Smooth muscle cell (in vitro differentiated cells): ENCODE data around the gene ZRANB2. TPM values are rescaled to one million over a fixed set of nuclear protein-coding genes. Genes with fewer than 3 reads are reported as not detected.

ENCODE experiments used
- DNase-seq: peaks from one replicate; lab custom pipeline; 2025; ENCODE audit not compliant: unreplicated experiment; lab: John Stamatoyannopoulos, UW
- H2AFZ ChIP-seq: fragments of 200-600 bp; sonication (generic); 2 replicates; pipeline ENCODE4 v1.6.0; 2016; ENCODE audit warnings: antibody characterized with exemption, low read depth, mild to moderate bottlenecking
- H3F3A ChIP-seq: fragments of 200-600 bp; sonication (generic); 2 replicates; pipeline ENCODE4 v1.6.0; 2017; ENCODE audit warnings: antibody characterized with exemption, low read depth
- H3K27ac ChIP-seq: fragments of 200-600 bp; sonication (generic); 2 replicates; pipeline ENCODE4 v1.5.1; 2016; ENCODE audit warnings: low read depth, mild to moderate bottlenecking
- H3K27me3 ChIP-seq: fragments of 200-600 bp; sonication (generic); 2 replicates; pipeline ENCODE4 v1.6.1; 2016; ENCODE audit warnings: low read depth, mild to moderate bottlenecking
- H3K36me3 ChIP-seq: fragments of 200-600 bp; sonication (generic); 2 replicates; pipeline ENCODE4 v1.5.1; 2016; ENCODE audit warnings: low read depth
- H3K4me1 ChIP-seq: fragments of 200-600 bp; sonication (generic); 2 replicates; pipeline ENCODE4 v1.5.1; 2016; ENCODE audit warnings: low read depth
- H3K4me2 ChIP-seq: fragments of 200-600 bp; sonication (generic); 2 replicates; pipeline ENCODE4 v1.6.0; 2016; ENCODE audit warnings: mild to moderate bottlenecking
- H3K4me3 ChIP-seq: fragments of 200-600 bp; sonication (generic); 2 replicates; pipeline ENCODE4 v1.5.1; 2016; ENCODE audit warnings: mild to moderate bottlenecking
- H3K79me2 ChIP-seq: fragments of 200-600 bp; sonication (generic); 2 replicates; pipeline ENCODE4 v1.6.0; 2016; ENCODE audit warnings: low read depth, mild to moderate bottlenecking
- H3K9ac ChIP-seq: fragments of 200-600 bp; sonication (generic); 2 replicates; pipeline ENCODE4 v1.6.0; 2016; ENCODE audit warnings: low read depth
- H3K9me3 ChIP-seq: fragments of 200-600 bp; sonication (generic); replicated peaks from 2 replicates; pipeline ENCODE4 v1.5.1; 2016; ENCODE audit warnings: low read depth
- H4K20me1 ChIP-seq: fragments of 200-600 bp; sonication (generic); 2 replicates; pipeline ENCODE4 v1.6.0; 2016; ENCODE audit warnings: low read depth
- CTCF ChIP-seq: fragments of 200-600 bp; sonication (generic); IDR thresholded peaks from 2 replicates; pipeline ENCODE4 v1.5.1; 2017; ENCODE audit warnings: borderline replicate concordance, mild to moderate bottlenecking, antibody characterized with exemption; ENCODE audit not compliant: insufficient read depth, poor library complexity, severe bottlenecking
- WGBS: methylation state at CpG from one replicate; pipeline ENCODE4 v1.1.7; 2016; ENCODE audit warnings: low lambda C conversion rate; 5-methylcytosine and 5-hydroxymethylcytosine counted together
- polyA plus RNA-seq: library from polyadenylated mRNA; unstranded; fragments of >200 nt; fragmentation: Nextera tagmentation; extraction: Ambion mirVana; gene quantifications from 2 replicates; pipeline ENCODE4 v1.2.1, GENCODE V29; 2016
- total RNA-seq: library from RNA; depleted of rRNA; stranded (reverse); fragments of >200 nt; gene quantifications from 2 replicates; pipeline ENCODE4 v1.2.3, GENCODE V29; 2014

ZRANB2 gene
- total and polyA plus RNA-seq, 2 experiments from 2014 or later, result 45.5 to 77.0 TPM

GRCh38 chr1:71116729-71117128, 35.9 kb upstream of the ZRANB2 start:
- H3F3A ChIP-seq, result no peaks in the 10 kb centered on the region
- no peak for TF ChIP-seq CTCF
- no peaks in the 10 kb centered on the region for H3K36me3 ChIP-seq
- H3K79me2 ChIP-seq, result no peaks in the 10 kb centered on the region
- WGBS, result 68% methylated on average over 2 of the region's 2 CpGs
- H3K27me3 ChIP-seq, result no peaks in the 10 kb centered on the region
- H3K9ac ChIP-seq, result no peak overlapping the region
- H2AFZ ChIP-seq, result no peak overlapping the region
- DNase-seq, result no peak
- H3K27ac ChIP-seq, result no peak overlapping the region
- no peaks in the 10 kb centered on the region for H3K9me3 ChIP-seq
- H3K4me1 ChIP-seq, result no peaks in the 10 kb centered on the region
- H3K4me3 ChIP-seq, result no peak overlapping the region
- H3K4me2 ChIP-seq, result no peak overlapping the region
- no peaks in the 10 kb centered on the region for H4K20me1 ChIP-seq

- TF ChIP-seq CTCF, result no peak
- WGBS, result 86% methylated on average over 8 of the region's 8 CpGs
These were observed 26.0 kb upstream of the ZRANB2 start for GRCh38 chr1:71106658-71107322.

GRCh38 chr1:71104417-71104816, 23.6 kb upstream of the ZRANB2 start:
- TF ChIP-seq CTCF, result no peak
- peaks cover 3% of the 10 kb centered on the region for H3K27me3 ChIP-seq

More at GRCh38 chr1:71106658-71107322, 26.0 kb upstream of the ZRANB2 start:
- H3K79me2 ChIP-seq, result no peaks in the 10 kb centered on the region
- no peaks in the 10 kb centered on the region for H3K9me3 ChIP-seq
- H3K4me2 ChIP-seq, result no peak overlapping the region
- H3K36me3 ChIP-seq, result no peaks in the 10 kb centered on the region
- H3K27ac ChIP-seq, result no peak overlapping the region
- no peak overlapping the region for H2AFZ ChIP-seq
- no peaks in the 10 kb centered on the region for H3K27me3 ChIP-seq
- DNase-seq, result no peak
- no peak overlapping the region for H3K4me3 ChIP-seq
- H3K9ac ChIP-seq, result no peak overlapping the region
- H3F3A ChIP-seq, result no peaks in the 10 kb centered on the region
- H3K4me1 ChIP-seq, result no peaks in the 10 kb centered on the region
- H4K20me1 ChIP-seq, result no peaks in the 10 kb centered on the region

GRCh38 chr1:71101839-71102376, 21.1 kb upstream of the ZRANB2 start:
- H3K79me2 ChIP-seq, result no peaks in the 10 kb centered on the region
- no peaks in the 10 kb centered on the region for H3K36me3 ChIP-seq
- no peak overlapping the region for H3K9ac ChIP-seq
- TF ChIP-seq CTCF, result no peak
- H3K9me3 ChIP-seq, result no peaks in the 10 kb centered on the region
- no peak overlapping the region for H3K4me3 ChIP-seq
- no peaks in the 10 kb centered on the region for H3K4me1 ChIP-seq
- no peak overlapping the region for H3K27ac ChIP-seq
- 96% methylated on average over 1 of the region's 1 CpG for WGBS
- DNase-seq, result no peak
- no peak overlapping the region for H3K4me2 ChIP-seq
- H3F3A ChIP-seq, result no peaks in the 10 kb centered on the region
- no peaks in the 10 kb centered on the region for H4K20me1 ChIP-seq
- no peak overlapping the region for H2AFZ ChIP-seq
- H3K27me3 ChIP-seq, result peaks cover 6% of the 10 kb centered on the region

More at GRCh38 chr1:71104417-71104816, 23.6 kb upstream of the ZRANB2 start:
- Histone ChIP-seq H3K79me2 (no peaks in the 10 kb centered on the region), H4K20me1 (no peaks in the 10 kb centered on the region), H3K4me3 (no peak overlapping the region), H3K9ac (no peak overlapping the region), H2AFZ (no peak overlapping the region), H3K4me2 (no peak overlapping the region), H3F3A (no peaks in the 10 kb centered on the region), H3K9me3 (no peaks in the 10 kb centered on the region), H3K27ac (no peak overlapping the region), H3K36me3 (no peaks in the 10 kb centered on the region), H3K4me1 (no peaks in the 10 kb centered on the region)
- DNase-seq, result no peak
- 87% methylated on average over 4 of the region's 4 CpGs for WGBS
